ENCODE measurements around the gene TAF3. TPM values are rescaled to one million over a fixed set of nuclear protein-coding genes. Genes with fewer than 3 reads are reported as not detected.

The TAF3 gene
- total RNA-seq, 1 donor, result 3.9 TPM

DNA sequence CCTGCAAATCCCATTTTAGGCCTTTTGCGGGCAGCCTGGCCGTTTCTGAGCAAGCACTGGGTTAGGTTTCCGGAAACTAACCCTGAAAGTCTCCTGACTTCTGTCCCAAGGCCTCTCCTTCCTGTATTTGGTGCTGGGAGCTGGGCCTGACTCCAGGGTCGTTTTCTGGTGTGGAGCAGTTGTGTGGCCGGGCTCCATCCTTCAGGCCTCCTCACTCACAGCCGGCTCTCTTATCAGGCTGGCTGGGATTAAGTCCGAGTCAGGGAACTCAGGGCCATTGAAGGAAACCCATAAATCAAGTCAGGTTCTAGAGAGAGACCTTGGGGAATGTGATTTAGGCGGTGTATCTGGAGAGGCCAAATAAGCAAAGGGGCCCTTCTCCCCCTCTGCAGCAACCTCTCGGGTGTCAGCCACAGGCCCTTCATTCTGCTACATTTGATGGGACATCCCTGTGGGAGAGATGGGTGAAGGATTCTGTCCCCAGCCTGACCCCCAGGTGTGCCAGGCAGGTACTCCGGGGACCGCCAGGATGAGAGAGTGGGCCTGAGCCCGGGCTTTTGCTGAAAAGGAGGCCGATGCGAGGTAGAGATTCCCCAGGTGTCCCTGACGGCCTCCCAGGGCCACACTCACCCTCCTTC, 239.4 kb downstream of the TAF3 start:
- TF ChIP-seq, protein P1, sequence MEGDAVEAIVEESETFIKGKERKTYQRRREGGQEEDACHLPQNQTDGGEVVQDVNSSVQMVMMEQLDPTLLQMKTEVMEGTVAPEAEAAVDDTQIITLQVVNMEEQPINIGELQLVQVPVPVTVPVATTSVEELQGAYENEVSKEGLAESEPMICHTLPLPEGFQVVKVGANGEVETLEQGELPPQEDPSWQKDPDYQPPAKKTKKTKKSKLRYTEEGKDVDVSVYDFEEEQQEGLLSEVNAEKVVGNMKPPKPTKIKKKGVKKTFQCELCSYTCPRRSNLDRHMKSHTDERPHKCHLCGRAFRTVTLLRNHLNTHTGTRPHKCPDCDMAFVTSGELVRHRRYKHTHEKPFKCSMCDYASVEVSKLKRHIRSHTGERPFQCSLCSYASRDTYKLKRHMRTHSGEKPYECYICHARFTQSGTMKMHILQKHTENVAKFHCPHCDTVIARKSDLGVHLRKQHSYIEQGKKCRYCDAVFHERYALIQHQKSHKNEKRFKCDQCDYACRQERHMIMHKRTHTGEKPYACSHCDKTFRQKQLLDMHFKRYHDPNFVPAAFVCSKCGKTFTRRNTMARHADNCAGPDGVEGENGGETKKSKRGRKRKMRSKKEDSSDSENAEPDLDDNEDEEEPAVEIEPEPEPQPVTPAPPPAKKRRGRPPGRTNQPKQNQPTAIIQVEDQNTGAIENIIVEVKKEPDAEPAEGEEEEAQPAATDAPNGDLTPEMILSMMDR (IDR thresholded peaks at IDR 0.05; ENCODE audit: insufficient read depth, low read length), result no peak
- DNase-seq (ENCODE audit: low read depth), result no peak

GRCh38 chr10:8058274-8059111, 240.2 kb downstream of the TAF3 start:
- TF ChIP-seq, protein P1 (IDR thresholded peaks at IDR 0.05; ENCODE audit: insufficient read depth, low read length), result no peak
- DNase-seq (ENCODE audit: low read depth), result no peak

More for the DNA sequence above, 239.4 kb downstream of the TAF3 start:
- H3K4me3 ChIP-seq (ENCODE audit: low read depth, low read length), result no peak overlapping the region

GRCh38 chr10:8059191-8059936, 241.1 kb downstream of the TAF3 start:
- DNase-seq (ENCODE audit: low read depth), result no peak
- TF ChIP-seq, protein P1 (IDR thresholded peaks at IDR 0.05; ENCODE audit: insufficient read depth, low read length), result no peak
- H3K4me3 ChIP-seq (ENCODE audit: low read depth, low read length), result no peak overlapping the region

More at GRCh38 chr10:8058274-8059111, 240.2 kb downstream of the TAF3 start:
- no peak overlapping the region for H3K4me3 ChIP-seq (ENCODE audit: low read depth, low read length)

GRCh38 chr10:8060010-8060703, 241.9 kb downstream of the TAF3 start:
- H3K4me3 ChIP-seq (ENCODE audit: low read depth, low read length), result no peak overlapping the region
- no peak for DNase-seq (ENCODE audit: low read depth)
- TF ChIP-seq, protein P1 (IDR thresholded peaks at IDR 0.05; ENCODE audit: insufficient read depth, low read length), result no peak

DNA sequence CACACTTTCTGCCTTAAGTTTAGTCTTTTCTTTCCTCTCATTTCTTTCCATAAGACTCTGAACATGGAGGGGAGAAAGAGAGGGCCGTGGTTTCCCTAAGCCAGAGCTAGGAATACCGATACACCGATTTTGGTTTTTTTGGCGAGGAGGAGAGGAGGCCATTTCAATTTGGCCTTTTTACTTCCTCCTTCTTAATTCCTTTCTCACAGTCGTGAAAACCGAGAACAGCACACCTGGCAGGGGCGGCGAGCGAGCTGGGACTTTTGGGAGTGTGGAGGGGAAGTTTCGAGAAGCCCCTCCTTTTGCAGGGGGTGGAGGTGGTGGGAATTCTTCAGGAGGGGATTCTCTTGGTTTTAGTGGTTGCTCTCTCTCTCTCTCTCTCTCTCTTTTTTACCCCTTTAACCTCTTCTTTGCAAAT, 242.4 kb downstream of the TAF3 start:
- TF ChIP-seq, protein P1 (IDR thresholded peaks at IDR 0.05; ENCODE audit: insufficient read depth, low read length), result no peak
- no peak for DNase-seq (ENCODE audit: low read depth)
- no peak overlapping the region for H3K4me3 ChIP-seq (ENCODE audit: low read depth, low read length)
